Measurements from ENCODE around the gene RPS6KA2.
"Not testable (repeated sequence)": the region's sequence is repeated elsewhere in the genome, so short reads cannot be mapped to it uniquely, and the experiment has no call there.

Gene RPS6KA2

DNA sequence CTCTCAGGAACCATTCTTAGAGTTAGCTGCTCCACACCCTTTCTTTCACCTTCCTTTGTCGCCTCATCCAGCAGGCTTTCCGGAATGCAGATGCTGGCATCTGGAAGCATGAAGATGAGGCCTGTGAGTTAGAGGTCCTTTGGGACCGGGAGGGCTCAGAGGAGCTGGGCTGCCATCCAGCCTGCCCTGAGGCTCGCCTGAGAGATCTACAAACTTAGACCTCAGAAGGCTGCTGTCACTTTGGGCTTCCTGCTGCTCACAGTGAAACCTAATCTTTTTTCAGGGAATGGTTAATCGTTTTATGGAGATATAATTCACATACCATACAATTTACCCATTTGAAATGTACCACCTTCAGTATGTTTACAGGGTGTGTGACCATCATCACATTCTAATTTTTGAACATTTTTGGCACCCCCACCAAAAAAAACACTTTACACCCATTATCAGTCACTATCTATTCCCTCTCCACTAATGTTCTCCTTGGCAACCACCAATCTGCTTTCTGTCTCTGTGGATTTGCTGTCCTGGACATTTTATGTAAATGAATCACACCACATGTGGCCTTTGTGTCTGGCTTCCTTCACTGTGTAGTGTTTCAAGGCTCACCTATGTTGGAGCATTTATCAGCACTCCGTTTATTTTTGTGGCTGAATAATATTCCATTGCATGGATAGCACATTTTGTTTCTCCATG is 224.3 kb downstream of the RPS6KA2 start:
- DNase-seq (ENCODE audit: low read depth, low spot score), result no peak

DNA sequence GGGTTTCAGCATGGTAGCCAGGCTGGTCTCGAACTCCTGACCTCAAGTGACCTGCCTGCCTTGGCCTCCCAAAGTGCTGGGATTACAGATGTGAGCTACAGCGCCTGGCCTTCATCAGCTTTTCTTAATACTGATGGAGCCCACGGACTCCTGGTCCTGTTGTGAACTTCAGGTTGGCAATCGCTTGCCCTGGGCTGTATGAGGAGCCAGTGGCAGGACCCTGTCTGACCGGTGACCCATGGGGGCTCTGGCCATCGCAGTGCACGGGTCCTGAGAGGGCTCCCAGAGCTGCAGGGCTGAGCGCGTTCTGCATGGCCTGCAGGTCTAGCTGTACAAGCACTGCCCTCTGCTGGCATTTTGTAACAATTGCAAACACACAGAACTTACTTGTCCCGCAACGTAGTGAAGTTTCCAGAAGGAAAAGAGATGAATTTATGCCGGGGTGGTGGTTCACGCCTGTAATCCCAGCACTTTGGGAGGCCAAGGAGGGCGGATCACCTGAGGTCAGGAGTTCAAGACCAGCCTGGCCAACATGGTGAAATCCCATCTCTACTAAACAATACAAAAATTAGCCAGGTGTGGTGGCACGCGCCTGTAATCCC is 226.3 kb downstream of the RPS6KA2 start:
- DNase-seq (ENCODE audit: low read depth, low spot score), result not testable (repeated sequence)

DNA sequence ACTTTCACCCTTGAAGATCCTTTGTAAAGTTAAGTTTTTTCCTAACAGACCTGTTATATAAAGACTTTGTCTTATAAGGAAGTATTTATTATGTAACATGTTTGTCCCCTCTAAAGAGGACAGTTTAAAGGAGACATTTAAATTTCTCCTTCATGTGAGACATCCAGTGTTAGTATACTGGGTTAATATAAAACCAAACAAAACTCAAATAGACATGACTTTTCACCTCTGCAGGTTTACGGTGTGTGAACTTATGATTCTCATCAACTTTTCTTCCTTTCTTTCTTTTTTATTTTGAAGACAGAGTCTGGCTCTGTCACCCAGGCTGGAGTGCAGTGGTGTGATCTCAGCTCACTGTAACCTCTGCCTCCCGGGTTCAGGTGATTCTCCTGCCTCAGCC is 226.9 kb downstream of the RPS6KA2 start:
- DNase-seq (ENCODE audit: low read depth, low spot score), result no peak

DNA sequence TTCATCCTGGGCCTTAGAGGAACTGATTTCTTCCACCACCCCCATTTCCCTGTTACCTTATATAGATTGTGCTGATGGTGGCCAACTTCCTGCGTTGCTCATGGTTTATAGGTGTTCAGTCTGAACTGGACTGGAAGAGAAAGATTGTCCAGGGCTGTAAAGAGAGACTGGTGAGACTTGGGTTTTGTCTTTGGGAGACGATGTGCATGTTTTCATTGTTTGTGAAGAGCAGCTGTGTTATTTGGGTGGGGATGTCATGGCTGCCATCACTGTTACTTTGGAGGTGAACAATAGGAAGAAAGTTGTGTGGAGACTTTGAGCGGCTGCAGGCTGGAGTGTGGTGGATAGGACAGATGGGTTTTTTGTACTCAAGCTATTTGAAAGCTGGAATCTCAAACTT is 228.7 kb downstream of the RPS6KA2 start:
- no peak for DNase-seq (ENCODE audit: low read depth, low spot score)

DNA sequence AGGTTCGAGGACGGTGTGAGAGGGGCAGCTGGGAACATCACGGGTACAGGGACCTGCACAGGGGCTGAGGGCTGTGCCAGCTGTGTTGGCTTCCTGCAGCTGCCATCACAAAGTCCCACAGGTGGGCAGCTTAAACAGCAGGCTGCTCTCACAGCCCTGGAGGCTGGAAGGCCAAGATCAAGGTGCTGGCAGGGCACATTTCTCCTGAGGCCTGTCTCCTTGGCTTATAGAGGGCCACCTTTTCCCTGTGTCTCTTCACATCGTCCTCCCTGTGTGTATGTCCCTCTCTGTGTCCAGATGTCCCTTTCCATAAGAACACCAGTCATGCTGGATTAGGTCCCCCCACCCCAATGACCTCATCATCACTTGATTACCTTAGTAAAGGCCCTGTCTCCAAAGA is 229.2 kb downstream of the RPS6KA2 start:
- no peak for DNase-seq (ENCODE audit: low read depth, low spot score)

DNA sequence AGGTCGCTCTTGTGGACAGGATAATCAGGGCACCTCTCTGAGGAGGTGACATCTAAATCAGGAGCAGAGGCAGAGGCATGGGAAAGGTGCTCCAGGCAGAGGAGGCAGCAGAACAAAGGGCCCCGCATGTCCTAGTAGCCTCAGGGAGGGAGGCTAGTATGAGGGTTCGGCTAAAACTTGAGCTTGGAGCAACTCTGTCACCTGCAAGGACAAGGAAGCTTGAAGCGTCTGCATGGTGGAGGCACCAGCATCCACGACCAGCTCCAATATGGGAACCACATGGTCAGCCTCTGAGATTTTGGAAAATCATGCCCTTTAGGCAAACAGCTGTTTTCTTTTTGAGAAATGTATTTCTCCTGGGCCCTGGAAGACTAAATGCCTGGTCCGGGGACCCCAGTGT is 231.3 kb downstream of the RPS6KA2 start:
- DNase-seq (ENCODE audit: low read depth, low spot score), result no peak

DNA sequence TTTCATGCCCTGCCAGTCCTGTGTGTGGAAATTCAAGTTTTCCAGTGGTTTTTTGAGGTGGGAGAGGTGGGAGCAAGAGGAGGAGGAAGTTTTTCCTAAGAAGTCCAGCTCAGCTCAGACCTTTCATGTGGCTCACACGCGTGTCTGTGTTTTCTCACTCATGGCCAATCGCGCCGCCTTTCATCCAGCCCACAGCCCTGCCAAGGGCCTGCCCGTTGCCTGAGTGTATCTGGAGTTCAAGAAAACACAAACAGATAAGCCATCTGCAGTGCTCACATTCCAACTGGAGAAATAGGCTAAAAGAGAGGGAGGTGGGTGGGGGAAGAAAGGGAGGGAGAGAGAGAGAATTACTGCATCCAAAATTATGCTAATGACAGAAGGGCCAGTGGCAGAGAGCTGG is 231.7 kb downstream of the RPS6KA2 start:
- DNase-seq (ENCODE audit: low read depth, low spot score), result no peak

DNA sequence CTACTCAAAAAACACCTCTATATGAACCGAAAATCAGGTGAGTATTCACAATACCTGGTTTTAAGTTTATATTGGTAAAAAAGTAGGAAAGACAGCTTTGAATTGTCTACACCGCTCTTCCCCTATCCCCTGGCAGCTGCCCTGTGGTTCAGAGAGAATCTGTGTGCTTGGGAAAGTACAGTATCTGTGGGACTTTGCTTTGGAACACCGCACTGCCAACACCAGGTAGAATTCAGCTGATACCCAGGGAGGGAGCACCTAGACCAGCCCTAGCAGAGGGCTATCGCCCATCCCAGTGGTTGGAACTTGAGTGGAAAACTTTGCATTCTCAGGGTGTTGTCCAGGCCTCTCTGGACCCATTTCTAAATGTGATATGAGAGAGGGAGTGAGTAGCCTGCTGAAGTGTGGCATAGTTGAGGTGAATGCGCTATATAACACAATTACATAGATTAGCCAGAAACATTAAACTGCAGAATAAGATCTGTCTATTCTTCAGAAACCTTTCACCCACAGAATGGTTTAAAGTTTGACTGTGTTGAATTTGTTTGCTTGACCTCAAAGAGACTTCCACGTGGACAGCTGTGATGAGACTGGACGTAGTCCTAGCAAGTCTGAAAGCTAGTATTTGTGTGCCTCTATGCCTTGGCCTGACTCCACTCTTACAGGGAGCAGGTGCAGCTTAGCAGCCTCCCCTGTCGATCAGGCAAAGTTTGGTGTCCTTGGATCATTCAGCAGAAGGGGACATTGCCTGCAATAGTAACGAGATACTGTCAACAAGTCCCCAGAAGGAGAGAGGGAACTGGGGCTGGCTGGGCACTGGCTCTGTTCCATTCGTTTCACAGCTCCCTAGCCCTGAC is 232.8 kb downstream of the RPS6KA2 start:
- no peak for DNase-seq (ENCODE audit: low read depth, low spot score)

DNA sequence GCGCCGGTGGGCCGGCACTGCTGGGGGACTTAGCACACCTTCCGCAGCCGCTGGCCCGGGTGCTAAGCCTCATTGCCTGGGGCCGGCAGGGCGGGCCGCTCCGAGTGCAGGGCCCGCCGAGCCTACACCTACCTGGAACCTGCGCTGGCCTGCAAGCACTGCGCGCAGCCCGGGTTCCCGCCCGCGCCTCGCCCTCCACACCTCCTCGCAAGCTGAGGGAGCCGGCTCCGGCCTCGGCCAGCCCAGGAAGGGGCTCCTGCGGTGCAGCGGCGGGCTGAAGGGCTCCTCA is 233.6 kb downstream of the RPS6KA2 start:
- no peak for DNase-seq (ENCODE audit: low read depth, low spot score)

DNA sequence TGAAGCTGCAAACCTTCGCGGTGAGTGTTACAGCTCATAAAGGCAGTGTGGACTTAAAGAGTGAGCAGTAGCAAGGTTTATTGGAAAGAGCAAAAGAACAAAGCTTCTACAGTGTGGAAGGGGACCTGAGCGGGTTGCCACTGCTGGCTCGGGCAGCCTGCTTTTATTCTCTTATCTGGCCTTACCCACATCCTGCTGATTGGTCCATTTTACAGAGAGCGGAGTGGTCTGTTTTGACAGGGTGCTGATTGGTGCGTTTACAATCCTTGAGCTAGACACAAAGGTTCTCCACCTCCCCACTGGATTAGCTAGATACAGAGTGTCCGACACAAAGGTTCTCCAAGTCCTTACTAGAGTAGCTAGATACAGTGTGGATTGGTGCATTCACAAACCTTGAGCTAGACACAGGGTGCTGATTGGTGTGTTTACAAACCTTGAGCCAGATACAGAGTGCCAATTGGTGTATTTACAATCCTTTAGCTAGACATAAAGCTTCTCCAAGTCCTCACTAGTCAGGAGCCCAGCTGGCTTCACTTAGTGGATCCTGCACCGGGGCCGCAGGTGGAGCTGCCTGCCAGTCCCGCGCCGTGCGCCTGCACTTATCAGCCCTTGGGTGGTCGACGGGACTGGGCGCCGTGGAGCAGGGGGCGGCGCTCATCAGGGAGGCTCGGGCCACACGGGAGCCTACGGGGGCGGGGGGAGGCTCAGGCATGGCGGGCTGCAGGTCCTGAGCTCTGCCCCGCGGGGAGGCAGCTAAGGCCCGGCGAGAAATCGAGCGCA is 234.1 kb downstream of the RPS6KA2 start:
- not testable (repeated sequence) for DNase-seq (ENCODE audit: low read depth, low spot score)

DNA sequence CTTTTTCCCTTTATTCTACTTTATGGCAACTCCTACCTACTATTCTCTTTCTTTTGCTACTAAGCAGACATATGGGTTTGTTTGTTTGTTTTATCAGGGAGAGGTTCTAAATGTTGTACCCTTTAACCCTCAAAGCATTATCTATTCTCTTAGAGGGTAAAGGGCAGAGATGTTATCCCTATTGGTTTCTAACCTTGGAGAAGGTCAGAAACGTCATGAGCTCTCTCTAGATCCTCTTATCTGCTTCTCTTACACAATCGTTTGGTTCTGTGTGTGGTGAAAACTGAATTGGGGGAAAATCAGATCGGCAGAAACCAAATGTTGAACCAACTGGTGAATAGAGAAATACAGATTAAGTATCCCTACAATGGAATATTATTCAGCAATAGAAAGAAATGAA is 237.9 kb downstream of the RPS6KA2 start:
- DNase-seq (ENCODE audit: low read depth, low spot score), result no peak

DNA sequence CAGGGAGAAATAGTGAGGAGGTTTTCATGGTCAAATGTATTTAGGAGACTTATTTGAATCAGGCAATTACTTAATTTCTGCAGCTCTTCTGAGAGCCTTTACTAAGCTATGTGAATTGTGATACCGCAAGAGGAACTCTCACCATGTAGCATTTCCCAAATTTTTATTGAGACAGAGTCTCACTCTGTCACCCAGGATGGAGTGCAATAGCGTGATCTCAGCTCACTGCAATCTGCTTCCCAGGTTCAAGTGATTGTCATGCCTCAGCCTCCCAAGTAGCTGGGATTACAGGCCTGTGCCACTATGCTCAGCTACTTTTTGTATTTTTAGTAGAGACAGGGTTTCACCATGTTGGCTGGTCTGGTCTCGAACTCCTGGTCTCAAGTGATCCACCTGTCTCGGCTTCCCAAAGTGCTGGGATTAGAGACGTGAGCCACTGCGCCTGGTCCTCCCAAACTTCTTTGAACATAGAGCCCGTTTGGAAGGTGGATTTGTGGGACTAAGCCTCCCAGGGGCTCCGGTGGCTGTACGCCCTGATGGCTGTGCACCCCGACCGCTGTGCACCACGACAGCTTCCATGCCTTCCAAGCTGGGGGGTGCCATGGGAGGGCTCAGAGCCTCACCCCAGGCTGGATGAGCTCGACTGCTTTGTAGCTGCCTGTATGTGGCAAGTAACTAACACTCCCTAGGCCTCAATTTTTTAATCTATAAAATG is 238.6 kb downstream of the RPS6KA2 start:
- no peak for DNase-seq (ENCODE audit: low read depth, low spot score)

DNA sequence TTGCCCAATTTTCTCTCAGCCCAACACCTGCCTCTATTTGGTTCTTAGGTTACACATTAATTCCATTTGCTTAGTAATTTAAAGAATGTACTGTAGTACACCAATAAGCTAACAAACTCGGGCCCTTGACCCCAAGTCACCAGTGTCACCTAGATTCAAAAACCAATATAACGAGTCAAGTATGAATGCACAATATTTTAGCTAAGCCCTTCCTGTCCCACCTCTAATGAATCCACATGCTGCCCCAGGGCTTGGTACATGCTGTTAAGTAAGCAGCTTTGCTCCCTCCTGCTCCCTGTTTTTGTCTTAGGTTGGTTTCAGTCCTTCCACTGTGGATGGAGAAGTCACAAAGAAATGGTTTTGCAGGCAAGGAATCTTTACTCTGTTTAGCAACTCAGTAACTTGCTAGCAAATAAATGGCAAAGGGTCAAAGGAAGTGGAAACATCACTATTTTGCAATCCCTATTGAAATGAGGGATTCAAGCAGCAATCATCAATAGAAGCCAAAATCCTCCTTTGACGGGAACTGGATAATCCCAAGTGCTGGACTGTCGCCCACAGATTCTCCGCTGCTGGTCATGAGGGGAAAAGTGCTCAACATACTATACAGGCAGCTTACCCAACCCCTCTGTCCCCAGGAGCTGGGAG is 239.3 kb downstream of the RPS6KA2 start:
- DNase-seq (ENCODE audit: low read depth, low spot score), result no peak

DNA sequence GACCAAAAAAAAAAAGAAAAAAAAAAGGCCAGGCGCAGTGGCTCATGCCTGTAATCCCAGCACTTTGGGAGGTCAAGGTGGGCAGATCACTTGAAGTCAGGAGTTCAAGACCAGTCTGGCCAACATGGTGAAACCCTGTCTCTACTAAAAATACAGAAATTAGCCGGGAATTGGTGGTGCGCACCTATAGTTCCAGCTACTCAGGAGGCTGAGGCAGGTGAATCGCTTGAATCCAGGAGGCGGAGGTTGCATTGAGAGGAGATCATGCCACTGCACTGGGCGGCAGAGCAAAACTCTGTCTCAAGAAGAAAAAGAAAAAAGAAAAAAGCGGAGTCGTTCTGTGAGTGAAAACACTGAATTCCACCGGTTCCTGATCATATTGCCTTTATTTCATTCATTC is 240.0 kb downstream of the RPS6KA2 start:
- DNase-seq (ENCODE audit: low read depth, low spot score), result not testable (repeated sequence)

DNA sequence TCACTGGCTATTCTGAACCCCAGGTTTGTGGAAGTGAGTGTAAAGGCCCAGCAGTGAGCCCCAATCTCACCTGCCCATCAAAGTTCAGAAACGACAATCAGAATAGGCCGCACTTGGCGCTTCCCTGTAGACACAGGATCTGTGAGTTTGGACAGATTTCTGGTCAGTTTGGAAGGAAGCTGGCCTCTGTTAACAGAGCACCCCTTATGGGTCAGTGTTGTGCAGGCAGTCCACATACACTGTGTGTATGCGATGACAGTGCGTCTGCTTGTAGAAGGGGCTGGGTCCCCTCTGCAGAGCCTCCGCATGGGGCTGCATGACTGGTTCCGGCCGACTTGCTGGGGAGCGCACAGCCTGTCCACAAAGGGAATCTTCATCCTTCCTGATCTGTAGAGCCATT is 240.9 kb downstream of the RPS6KA2 start:
- DNase-seq (ENCODE audit: low read depth, low spot score), result no peak

DNA sequence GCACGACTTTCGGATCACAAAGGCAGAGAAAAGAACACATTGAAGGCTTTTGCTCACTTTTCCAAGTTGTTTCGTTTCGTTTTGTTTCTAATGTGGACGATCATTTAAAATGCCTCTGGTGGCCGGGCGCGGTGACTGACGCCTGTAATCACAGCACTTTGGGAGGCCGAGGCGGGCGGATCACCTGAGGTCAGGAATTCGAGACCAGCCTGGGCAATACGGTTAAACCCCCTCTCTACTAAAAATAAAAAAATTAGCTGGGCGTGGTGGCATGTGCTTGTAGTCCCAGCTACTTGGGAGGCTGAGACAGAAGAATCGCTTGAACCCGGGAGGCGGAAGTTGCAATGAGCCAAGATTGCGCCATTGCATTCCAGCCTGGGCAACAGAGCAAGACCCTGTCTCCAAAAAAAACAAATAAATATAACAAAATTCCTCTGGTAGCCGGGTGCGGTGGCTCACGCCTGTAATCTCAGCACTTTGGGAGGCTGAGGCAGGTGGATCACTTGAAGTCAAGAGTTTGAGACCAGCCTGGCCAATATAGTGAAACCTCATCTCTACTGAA is 243.2 kb downstream of the RPS6KA2 start:
- not testable (repeated sequence) for DNase-seq (ENCODE audit: low read depth, low spot score)

DNA sequence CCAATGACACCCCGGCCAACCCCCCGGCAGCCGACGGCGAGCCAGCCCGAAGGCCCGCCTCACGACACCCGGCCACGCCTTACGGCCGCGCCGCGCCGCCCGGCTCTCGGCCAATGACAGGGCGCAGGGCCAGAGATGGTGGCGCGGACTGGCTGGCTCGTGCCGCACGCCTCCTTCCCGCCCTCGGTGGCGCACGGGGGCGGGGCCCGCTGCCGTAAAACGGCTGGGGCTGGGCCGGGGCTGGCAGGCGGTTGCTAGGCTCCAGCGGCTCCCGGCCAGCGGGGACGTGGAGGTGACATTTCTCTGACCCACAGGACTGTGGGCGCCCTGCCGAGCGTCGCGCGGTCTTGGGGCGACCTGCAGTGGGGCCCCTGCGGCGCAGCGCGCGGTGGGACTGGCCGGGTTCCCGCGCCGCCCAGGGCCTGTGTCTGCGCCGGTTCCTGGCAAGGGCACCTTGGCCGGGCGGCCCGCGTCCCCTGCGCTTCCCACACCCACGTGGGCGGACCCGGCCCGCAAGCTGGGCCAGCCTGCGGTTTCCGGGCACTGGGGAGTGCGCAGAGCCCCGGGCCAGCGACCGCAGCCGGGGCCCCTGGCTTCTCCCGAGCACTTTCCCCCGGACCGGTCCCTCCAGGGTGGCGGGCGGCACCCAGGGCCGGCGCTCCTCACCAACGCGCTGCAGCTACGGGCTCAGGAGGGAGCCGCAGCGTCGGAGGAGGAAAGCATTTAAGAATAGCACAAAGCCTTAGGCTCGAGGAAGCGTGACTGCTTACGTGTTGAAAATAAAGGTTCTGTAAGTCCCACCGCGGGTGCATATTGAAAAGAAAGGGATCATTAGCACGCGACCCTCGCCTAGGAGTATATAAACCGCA is 243.9 kb downstream of the RPS6KA2 start, which contains the start of gene MPC1:
Gene MPC1, minus strand, starts transcription at position 8 of the 869 bp plus-strand sequence. CDS start 64 bp downstream, outside the sequence.
- DNase-seq (ENCODE audit: low read depth, low spot score), result peak; percentile 89

DNA sequence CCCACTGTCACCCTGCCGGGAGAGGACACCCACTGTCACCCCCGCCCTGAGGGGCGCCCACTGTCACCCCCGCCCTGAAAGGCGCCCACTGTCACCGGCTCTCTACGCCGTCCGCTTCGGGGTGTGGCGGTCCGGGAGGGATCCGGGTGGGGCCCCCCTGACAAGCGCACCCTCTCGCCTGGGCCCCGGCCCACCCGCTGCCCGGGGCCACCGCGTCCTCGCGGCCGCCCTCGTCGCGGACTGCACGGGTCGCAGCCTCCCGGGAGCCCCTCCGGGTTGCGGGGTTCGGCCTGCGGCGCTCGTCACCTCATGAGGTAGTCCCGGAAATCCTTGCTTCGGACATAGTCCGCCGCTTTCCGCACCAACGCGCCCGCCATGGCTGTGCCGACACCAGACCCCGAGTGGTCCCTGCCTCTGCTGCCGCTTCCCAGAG is 244.5 kb downstream of the RPS6KA2 start:
- no peak for DNase-seq (ENCODE audit: low read depth, low spot score)

DNA sequence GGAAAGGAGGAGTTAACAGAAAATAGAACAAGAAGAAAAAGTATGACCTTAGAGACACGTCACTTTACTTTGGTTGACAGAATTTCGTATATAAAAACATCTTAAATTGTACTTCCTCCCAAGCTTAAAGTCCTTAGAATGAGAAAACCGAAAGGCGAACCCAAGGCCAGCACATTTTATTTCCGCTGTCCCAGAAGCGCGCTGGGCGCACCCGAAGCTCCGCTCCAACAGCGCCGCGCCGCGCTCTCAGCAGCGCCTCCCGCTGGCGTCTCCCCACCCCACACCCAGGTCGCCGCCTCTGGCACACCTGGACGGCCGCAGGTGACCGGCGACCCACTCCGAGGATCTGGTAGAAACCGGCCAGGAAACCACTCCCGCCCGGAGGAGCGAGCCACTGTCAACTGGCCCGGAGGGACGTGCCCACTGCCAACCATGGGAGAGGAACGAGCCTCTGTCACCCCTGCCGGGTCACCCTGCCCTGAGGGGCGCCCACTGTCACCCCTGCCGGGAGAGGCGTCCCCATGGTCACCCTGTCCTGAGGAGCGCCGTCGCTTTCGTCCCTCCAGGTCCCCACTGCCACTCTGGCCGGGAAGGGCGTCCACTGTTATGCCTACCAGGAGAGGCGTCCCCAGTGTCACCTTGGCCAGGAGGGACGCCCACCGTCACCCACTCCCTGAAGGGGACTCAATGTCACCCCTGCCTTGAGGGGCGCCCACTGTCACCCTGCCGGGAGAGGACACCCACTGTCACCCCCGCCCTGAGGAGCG is 245.1 kb downstream of the RPS6KA2 start:
- DNase-seq (ENCODE audit: low read depth, low spot score), result no peak

All from activated naive CD8-positive, alpha-beta T cell treated with anti-CD3 and anti-CD28 coated beads, Interleukin-2, amount 50 U/mL, for 16 hours (primary cell).